ENCODE data around the gene AIPL1.

- TF ChIP-seq EZH2 (optimal IDR thresholded peaks at IDR 0.05; ENCODE audit: low read depth, low read length): no peak
- no peak for TF ChIP-seq CTCF (IDR thresholded peaks at IDR 0.05; ENCODE audit: low read length)
These were observed 30.5 kb upstream of the AIPL1 start for GRCh38 chr17:6465206-6466003.
